22Rv1 (cell line): ENCODE results near the gene CCDC178.

Source experiments
- H3K27ac ChIP-seq: fragments of 450-650 bp; 2 replicates; pipeline ENCODE4 v1.5.1; 2017
- CTCF ChIP-seq: fragments of 450-650 bp; IDR thresholded peaks from 2 replicates; pipeline ENCODE4 v1.5.1; 2017; ENCODE audit warnings: mild to moderate bottlenecking
- ZFX ChIP-seq: fragments of 450-650 bp; IDR thresholded peaks from 2 replicates; pipeline ENCODE4 v1.6.1; 2017; ENCODE audit warnings: antibody characterized with exemption, borderline replicate concordance

The CCDC178 gene

DNA sequence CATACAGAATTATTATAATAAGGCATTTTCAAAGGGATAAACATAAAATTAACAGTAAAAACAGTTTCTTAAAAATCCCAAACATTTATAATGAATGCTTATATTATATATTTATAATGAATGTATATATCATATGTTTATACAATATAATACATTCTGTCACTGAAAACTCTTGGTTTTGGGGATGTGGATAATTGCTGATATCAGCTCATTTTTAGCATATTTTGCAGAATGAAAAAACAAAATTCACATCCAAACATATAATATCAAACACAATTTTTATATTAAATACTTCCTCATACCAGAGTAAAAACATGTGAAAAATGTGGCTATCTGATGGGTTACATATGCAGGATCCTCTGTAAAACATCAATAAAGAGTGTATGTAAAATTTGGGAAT lies 465.0 kb downstream of the CCDC178 start:
- TF ChIP-seq ZFX: no peak
- H3K27ac ChIP-seq: no peak overlapping the region

DNA sequence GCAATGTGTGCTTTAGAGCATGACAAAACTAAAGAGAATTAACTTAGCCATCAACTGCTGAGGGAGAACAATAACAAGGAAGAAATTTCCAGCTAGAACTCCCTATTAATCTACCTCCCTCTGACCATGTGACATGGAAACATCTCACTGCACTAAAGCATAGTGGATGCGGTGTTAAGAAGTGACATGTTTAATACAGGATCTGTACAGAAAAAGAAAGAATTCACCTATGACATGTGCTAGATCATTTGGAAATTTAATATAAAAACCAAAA lies 465.4 kb downstream of the CCDC178 start:
- no peak overlapping the region for H3K27ac ChIP-seq
- TF ChIP-seq ZFX (no peak), CTCF (no peak)

DNA sequence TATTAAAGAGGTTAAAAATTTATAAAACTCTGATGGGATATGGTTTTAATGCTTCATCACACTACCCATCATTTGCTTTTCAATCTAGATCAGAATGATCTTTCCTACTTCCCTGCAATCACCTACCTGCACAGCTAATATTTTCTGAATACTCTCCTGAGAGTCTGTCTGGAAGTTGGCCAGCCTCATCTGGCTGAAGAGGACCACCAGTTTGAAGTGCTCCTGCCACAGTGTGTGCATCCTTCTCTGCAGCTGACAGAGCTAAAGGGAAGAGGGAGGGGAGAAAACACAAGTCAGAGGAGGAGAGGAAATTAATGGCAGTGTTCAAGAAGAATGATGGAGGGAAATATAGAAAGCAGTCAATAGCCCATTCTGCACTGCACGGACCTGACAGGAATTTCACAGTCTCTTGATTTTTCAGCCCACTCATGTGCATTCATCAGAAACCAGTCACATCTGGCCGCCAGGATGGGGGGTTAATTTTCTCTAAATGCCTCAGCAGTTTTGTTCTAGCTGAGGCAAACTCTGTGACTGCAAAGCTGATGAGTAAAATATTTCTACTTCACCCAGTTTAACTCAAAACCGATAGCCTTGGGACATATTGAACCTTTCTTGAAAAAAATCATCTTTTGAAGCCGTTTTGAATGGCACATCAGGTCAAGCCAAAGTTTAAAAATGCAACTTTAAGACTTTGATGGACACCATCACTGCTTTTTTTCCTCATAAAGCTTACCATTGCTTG lies 465.9 kb downstream of the CCDC178 start:
- no peak overlapping the region for H3K27ac ChIP-seq
- TF ChIP-seq CTCF (no peak), ZFX (no peak)

DNA sequence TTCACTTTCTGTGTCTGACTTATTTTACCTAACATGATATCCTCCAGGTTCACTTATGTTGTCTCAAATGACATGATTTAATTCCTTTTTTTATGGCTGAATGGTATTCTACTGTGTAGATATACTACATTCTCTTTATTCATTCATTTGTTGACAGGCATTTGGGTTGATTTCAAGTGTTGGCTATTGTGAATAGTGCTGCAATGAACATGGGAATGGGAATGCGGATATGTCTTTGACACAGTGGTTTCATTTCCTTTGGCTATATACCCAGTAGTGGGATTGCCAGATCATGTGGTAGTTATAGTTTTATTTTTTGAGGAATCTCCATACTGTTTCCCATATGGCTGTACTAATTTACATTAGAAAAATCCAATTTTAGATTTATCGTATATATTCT lies 472.3 kb downstream of the CCDC178 start:
- no peak for TF ChIP-seq ZFX
- TF ChIP-seq CTCF: no peak
- H3K27ac ChIP-seq: no peak overlapping the region

DNA sequence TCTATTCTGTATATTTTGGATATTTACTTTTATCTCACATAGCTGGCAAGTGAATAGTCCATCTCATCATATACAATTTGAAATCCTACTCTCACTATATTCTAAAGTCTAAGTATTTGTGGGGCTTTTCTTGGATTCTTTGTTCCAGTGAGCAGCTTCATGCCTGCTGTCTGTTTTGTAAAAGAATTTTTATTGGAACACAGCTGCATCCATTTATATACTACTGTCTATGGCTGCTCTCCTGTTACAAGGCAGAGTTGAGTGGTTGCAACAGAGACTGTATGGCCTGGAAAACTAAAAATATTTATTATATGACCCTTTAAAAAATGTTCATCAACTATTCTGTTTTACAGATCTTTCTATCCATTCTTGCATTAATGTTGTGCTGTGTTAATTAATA lies 474.4 kb downstream of the CCDC178 start:
- H3K27ac ChIP-seq: no peak overlapping the region
- no peak for TF ChIP-seq ZFX
- no peak for TF ChIP-seq CTCF

- TF ChIP-seq ZFX: no peak
- no peak for TF ChIP-seq CTCF
- H3K27ac ChIP-seq: no peak overlapping the region
Observed at GRCh38 chr18:32961538-32961937, 479.0 kb downstream of the CCDC178 start.

DNA sequence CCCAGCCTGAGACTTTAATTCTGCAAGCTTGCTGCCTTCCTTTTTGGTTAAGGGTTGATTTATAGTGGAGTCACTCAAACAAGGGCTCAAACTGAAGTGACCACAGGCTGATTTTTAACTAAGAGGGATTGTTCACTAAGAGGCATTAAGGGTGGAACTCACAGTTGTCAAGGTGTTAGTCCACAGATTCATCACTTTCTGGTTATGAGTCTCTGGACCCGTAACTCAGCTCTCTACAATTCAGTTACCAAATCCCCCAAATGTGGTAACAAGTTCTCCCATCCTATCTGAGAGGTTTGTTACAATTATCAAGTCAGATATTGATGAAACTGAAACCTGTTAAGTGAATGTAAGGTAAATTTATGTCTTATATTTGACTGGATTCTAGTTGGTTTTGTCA lies 481.8 kb downstream of the CCDC178 start:
- no peak overlapping the region for H3K27ac ChIP-seq
- TF ChIP-seq ZFX (no peak), CTCF (no peak)
